Keratinocyte (primary cell): ENCODE measurements around the gene B3GALT2.

ENCODE experiments used
- EZH2 ChIP-seq: IDR thresholded peaks from one replicate; pipeline ENCODE4 v1.6.1; 2012; ENCODE audit warnings: inconsistent platforms, mild to moderate bottlenecking, low read length, moderate library complexity
- TF ChIP-seq, protein P1 (sequence below), 3 experiments: IDR thresholded peaks in 1 of 3; conservative IDR thresholded peaks in 1 of 3; optimal IDR thresholded peaks in 1 of 3; 2 replicates in 2 of 3; 3 replicates in 1 of 3; pipeline versions ENCODE3 to v1.5.1; 2011; ENCODE audit warnings: low read length in 3 of 3, mild to moderate bottlenecking in 3 of 3, moderate library complexity in 2 of 3, control low read depth in 1 of 3, inconsistent platforms in 1 of 3; ENCODE audit not compliant: insufficient read depth in 2 of 3; ENCODE audit errors: extremely low read depth in 1 of 3

DNA sequence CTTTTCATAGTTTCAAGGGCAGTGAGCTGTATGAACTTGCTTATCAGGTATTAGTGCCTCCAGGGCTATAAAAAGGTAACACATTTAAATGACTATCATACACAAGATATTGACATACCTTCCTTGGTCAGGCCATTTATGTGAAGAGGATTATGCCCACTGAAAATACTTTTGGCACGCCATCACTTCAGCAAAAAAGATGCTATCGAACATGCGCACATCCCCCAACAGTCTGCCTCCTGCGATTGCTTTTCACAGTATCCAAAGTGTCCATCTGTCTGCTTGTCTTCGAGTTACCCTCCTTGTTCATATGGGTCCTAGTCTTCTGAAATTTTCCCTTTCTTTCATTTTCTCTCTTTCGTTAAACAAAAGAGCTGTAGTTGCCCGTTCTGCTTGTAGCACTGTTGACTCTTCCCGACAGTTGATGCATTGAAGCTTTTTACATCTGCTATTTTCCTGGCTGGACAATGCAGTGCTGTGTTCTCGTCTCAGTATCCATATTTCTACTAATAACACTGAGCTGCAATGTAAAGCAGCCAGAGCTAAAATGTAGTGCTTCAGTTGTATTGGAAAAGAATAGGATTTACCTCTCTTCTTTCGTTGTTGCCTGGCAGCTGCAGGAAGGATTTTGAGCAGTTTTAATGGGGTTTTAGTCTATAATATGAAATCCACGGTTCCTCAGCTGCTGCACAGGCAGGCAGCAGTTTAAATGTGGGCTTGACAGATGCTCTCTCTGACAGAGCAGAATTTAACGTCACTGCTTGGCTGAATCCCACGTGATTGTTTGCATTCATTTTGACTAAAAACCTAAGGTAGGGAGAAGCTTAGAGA lies at the start of gene B3GALT2:
- TF ChIP-seq, protein P1, sequence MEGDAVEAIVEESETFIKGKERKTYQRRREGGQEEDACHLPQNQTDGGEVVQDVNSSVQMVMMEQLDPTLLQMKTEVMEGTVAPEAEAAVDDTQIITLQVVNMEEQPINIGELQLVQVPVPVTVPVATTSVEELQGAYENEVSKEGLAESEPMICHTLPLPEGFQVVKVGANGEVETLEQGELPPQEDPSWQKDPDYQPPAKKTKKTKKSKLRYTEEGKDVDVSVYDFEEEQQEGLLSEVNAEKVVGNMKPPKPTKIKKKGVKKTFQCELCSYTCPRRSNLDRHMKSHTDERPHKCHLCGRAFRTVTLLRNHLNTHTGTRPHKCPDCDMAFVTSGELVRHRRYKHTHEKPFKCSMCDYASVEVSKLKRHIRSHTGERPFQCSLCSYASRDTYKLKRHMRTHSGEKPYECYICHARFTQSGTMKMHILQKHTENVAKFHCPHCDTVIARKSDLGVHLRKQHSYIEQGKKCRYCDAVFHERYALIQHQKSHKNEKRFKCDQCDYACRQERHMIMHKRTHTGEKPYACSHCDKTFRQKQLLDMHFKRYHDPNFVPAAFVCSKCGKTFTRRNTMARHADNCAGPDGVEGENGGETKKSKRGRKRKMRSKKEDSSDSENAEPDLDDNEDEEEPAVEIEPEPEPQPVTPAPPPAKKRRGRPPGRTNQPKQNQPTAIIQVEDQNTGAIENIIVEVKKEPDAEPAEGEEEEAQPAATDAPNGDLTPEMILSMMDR (optimal IDR thresholded peaks at IDR 0.05 in 1 of 3, IDR thresholded peaks at IDR 0.05 in 1 of 3, conservative IDR thresholded peaks at IDR 0.05 in 1 of 3; ENCODE audit: extremely low read depth in 1 of 3, insufficient read depth in 2 of 3, low read length in 3 of 3): no peak
- TF ChIP-seq EZH2: no peak
